HG03469 (cell line): Measurements from ENCODE around the gene ENTR1.

Experiments
- ATAC-seq: cut with Tn5 transposase; IDR thresholded peaks from one replicate; pipeline ENCODE4 v1.9.1; 2021; ENCODE audit warnings: mild to moderate bottlenecking, moderate library complexity, moderate number of reproducible peaks; ENCODE audit not compliant: unreplicated experiment

The ENTR1 gene

DNA sequence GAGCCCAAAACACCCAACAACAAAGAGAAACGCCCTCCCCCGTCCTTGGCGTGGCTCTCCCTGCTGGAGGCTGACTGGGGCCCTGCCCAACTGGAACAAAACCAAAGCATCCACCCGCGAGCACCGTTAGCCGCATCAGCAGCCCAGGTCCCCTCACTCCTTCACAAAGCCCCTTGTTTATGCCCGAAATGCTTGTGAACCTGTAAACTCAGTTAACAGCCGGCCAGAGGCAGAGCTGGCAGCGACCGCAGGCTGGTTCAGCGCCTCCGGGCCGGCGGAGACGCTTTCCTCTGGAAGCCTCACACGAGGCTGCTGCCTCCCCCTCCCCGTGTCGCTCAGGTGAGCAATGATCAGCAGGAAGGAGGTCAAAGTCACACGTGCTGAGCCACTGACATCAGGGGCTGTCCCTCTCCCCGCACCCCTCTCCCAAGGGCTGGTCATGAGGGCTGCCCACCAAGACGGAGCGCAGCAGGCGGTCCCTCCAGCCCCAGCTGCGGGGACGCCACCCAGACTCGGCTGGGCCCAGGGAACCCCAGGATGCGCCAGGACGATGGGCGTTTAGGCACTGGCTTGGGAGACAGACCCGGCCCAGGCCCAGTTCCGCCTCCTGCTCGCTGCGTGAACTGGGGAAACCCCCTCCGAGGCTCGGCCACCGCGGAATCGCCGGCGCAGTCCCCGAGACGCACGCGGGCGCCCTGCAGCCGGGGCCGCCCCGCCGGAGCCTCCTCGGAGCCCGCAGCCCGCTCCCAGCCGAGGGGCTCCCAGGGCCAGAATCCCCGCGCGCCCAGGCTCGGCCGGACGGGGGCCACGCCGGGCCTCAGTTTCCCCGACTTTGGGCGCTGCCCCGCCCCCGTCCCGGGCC lies 11.0 kb downstream of the ENTR1 start:
- no peak for ATAC-seq

DNA sequence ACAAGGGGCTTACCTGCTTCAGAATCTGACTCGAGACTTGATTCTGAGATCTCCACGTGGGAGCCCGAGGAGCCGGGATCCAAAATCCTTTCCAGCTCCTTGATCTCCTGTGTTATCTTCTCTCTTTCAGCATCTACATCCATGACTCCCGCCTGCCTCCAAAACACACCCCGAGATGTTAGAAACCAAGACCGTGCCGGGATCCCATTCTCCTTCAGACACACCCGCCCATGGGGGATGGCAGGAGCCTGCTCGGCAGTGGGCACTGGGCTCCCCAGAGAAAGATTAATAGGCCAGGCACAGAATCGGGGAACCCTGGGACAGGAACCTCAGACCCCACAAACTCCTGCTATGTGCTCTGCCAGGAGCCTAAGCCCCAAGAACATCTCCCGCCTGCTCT lies 12.1 kb downstream of the ENTR1 start:
- no peak for ATAC-seq

DNA sequence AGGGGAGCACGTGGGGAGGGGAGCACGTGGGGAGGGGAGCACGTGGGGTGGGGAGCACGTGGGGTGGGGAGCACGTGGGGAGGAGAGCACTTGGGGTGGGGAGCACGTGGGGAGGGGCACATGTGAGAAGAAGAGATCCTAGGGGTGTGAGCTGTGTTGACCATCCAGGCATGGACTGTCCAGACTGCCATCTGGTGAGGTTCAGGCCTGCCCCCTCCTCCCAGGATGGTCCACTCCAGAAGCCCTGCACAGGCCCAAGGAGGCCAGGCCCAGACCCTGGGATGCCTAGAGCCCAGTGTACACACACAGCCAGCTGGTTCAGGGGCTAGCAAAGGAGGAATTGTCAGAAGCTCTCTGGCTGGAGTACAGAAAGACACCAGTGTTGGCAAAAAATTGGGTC lies 12.8 kb downstream of the ENTR1 start:
- no peak for ATAC-seq

DNA sequence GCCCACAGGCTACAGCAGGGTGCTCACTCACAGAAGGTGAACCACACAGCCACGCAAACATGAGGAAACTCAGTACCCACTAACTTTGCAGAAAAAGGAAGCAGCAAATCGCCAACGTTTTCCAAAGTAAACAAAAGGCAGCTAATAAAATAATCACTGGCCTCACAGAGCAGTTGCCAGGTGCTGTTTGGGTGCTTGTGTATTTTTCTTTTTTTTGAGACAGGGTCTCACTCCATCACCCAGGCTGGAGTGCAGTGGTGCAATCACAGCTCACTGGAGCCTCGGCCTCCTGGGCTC lies 14.2 kb downstream of the ENTR1 start:
- no peak for ATAC-seq

DNA sequence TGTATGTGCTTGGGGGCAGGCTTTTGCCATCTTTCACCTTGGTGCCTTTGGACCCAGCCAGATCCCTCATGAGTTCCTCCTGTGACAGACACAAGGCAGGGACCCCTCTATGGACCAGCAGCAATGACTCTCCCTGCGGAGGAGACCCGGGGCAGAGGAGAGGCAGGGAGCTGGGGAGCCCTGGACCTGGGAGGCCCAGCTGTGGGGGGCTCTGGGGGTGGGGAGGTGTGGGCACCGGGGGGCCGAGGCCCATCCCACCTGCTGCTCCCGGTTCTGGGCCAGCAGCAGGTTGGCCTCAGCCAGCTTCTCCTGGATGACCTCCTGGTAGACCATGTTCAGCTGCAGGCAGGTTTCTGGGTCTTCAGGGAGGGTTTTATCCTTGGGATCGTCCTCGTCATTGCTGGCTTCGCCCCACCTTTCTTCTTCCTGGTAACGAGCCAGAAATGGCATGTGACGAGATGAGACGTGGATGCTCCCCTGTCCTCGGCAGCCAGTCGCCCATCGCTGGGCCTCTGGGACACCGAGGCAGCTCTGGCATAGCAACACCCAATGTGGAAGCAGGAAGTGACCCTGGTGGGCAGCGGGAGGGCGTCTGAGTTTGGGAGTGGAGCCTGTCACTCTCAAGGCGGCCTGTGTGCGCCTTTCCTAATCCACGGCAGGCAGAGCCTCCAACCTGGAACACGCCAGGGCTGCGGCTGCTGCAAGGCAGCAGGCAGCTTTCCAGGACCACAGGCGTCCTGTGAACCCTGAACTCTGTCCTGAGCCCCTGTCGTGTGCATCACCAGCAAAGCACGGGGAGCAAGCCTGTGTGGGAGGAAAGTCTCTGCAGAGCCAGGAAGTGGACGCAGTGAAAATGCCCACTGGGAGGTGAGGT lies 14.8 kb downstream of the ENTR1 start:
- ATAC-seq, result no peak

DNA sequence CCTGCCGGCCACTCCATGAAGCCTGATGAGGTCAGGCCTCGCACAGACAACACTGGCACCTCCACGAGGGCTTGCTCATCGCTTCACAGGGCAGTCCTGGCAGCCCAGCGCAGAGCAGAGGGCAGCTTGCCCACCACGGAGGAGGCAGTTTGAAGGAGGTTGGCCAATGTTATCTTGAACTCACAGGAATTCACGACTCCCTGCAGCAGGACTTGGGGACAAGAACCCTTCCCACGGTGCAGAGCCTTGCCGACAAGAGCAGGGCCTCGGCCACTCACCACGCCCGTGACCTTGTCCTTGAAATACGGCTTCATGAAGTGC lies 15.4 kb downstream of the ENTR1 start:
- ATAC-seq, result no peak

DNA sequence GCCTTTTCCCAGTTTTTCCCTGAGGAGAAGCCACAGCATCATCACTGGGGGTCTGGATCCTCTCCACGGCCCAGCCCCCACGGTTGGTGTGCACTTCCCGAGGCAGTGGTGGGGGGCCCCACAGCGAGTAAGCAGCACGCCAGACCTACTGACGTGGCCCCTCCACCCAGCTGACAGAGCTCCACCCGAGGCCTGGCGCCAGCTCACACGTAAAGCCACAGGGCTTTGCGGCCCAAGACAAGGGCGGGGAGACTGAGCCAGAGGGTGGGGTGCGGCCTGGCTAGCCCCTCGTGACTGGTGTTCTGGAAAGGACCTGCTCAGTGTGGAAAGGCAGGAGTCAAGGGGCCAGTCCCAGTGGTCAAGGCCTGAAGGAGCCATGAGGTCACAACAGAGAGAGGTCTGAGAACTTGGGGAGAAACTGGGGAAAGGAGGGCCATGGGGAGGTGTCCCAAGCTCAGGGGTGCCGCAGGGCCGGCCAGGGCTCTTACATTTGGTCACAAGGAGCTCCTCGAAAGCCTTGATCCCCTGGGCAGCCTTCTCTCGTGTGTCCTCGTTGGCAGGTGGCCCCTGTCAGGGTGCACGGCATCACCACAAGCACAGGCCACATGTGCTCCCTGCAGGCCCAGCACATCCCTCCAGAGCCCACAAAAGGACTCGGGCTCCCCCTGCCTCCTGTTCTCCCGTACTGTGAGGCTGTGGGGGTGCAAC lies 15.9 kb downstream of the ENTR1 start:
- ATAC-seq, result no peak

DNA sequence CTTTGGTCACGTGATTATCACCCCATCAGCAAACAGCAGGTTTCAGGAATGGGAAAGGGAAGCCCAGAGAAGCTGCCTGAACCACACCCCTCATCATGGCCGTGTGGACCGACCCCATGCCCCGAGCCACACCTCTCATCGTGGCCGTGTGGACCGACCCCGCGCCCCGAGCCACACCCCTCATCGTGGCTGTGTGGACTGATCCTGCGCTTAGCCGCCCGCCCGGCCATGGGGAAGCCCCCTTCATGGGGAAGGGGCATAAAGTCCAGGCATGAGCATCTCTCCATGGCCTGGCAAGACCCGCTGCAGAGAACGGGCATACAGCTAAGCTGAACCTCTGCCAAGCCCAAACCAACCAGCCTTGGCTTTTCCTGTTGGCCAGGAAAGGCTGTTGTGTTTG lies 16.9 kb downstream of the ENTR1 start:
- no peak for ATAC-seq

DNA sequence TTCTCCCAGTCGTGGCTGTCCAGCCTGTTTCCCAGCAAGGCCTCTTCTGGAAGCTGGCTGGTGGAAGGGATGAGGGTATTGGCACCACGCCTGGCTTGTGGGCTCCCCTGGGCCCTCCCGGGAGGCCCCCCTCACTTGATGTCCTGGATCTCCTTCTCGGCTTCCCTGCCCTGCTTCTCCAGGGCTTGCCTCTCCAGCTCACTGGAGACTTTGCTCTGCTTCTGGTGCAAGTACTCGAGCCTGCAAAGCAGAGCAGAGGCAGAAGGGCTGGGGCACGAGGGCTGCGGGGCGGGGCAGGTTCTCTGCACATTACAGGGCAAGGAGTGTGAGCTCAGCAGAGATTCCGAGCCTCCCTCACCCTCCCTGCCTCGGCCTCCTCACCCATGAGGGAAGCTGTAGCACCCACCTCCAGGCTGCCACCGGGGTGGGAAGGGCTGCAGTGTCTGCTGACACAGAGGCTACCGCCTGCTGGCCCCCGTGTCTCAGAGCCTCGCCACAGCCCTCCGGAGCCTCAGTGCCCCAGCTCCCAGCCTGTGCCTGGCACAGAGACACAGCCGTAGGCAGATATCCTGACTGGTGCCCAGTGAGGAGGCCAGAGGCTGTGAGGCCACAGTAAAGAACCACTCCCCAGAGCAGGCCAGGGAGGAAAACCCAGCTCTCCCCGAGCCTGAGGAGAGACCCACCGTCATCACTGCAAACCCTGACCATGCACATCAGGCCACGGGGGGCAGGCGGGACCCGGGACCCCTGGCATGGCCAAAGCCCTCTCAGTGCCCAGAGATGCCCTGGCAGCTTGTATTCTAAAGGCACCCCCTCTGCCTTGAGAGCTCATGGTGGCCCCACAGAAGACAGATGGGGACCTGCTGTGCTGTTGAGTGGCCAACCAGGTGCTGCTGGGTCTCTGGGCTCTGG lies 17.6 kb downstream of the ENTR1 start:
- no peak for ATAC-seq

DNA sequence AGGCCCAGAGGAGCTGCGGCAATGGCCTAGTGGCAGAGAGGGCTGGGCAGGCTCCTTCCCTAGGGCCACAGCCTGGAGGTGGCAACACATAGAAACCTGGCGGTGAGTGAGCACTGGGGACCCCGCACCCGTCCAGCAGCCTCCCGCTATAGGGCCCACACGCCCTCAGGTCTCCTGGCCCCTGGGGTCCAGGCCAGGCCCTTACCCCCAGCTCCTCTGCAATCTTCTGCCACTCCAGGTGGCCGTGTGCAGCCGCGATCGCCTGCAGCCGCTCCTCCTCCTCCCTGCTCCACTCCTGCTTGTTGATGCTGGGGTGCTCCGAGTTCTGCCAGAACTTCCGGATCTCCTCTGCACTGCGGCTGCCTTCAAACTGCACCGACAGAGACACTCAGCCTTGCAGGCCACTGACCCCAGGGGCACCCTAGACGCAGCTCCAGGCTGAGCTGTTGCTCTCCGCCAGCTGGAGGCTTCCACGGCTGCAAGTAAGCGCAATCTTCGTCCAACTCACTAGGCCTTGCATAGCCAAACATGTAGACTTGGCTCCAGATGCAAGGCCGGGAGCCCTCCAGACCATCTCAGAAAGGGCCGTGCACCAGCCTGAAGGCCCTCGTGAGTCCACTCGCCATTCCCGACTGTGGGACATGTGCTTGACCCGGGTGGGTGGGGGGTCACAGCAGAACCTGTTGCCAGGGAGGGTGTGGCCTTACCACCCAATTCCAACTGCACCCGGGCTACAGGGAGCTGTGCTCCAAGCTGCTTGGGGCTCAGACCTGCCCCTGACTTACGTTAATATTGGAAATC lies 18.5 kb downstream of the ENTR1 start:
- ATAC-seq, result no peak

DNA sequence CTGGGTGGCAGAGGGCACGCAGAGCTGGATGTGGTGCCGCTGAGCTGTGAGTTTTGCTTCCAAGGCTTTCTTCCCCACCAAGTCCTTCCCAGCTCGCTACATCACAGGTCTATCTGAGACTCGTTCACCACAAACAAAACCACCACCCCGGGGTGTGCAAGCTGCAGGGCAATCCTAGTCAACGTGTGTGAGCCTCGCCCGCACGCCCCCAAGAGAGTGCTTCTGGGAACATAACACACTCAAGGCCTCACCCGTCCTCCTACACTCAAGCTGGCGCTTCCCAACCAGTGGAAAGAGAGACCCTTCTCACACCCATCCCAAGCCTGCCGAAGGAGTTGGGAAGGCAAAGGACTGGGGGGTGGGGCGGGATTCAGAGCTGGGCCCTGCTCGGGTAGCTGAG lies 21.0 kb downstream of the ENTR1 start:
- ATAC-seq, result no peak

DNA sequence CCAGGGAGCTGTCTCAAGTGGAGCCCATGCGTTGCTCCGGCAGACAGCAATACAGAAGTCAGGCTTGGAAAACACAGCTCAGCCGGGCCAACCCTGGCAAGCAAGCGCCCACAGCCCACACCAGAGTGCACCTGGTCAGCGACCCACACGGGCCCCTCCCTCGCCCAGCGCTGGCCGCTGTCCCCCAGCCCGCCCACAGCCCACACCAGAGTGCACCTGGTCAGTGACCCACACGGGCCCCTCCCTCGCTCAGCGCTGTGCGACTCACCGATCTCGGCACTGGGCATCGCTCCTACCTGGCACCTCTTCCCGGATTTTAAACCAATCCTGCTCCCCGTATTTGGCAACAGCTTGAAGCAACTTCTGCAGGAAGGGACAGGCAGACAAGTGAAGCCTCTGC lies 23.2 kb downstream of the ENTR1 start:
- no peak for ATAC-seq

DNA sequence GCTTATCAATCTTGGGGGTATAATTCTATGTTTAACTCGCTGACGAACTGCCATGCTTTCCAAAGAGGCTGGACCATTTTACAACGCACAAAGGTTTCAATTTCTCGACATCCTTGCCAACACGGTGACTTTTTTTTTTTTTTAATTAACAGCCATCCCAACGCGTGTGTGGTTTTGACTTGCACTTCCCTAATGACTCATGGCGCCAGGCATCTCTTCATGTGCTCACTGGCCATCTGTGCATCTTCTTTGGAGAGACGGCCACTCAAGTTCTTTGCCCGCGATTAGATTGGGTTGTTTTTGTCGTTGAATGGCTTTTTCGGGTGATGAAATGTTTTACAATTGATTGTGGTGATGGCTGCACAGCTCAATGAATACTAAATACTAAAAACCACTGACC lies 24.4 kb downstream of the ENTR1 start:
- ATAC-seq, result no peak

DNA sequence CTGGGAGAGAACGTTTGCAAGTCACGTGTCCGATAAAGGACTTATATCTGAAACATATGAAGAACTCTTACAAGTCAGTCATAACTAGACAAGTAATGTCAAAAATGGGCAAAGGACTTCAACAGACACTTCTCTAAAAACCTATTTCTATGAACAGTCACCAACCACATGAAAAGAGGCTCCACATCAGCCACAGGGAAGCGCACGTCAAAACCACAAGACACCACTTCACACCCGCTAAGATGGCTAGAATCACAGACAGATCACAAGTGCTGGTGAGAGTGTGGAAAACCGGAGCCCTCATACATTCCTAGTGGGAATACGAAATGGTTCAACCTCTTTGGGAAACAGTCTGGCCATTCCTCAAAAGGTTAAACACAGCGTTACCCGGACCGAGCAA lies 25.4 kb downstream of the ENTR1 start:
- no peak for ATAC-seq

DNA sequence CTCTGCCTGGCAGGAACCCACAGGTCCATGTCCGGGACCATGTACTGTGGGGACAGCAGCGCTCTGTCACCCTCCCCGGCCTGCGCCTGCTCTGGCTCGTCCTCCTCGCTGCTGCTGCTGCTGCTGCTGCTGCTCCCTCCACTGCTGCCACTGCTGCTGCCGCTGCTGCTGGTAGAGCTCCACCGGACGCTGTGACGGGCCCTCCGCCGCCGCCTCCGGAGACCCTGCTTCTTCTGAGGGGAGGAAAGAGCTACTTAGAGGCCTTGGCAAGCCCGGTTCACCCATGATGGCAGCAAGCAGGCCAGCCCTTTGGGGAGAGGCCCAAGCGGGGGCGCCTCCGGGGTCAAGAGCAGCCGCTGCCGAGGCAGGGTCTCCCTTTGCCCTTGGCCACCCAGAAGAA lies 27.0 kb downstream of the ENTR1 start:
- ATAC-seq, result no peak

DNA sequence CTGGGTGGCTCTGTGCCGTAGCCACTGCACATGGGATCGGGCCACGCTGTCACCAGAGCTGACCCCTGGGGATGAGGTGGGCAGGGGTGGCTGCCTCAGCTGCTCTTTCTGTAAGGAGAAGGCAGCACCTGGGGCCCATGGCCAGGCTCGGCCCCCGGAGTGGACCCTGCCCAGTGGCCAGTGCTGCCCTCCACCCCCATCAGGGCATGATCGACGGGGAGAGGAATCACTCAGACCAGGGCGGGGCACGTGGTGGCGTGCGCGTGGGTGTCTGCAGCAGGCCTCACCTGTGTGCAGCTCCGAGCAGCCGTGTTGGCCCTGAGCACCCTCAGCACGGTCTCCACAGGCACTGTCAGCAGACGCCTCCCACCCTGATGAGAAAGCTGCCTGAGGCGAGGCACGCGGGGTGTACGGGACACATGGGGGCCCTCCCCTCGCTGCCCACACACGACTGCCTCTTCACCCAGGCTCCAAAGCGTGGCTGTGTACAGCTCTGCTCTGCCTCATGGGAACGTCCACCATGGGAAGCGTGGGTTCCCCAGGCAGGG lies 28.4 kb downstream of the ENTR1 start:
- ATAC-seq, result no peak

DNA sequence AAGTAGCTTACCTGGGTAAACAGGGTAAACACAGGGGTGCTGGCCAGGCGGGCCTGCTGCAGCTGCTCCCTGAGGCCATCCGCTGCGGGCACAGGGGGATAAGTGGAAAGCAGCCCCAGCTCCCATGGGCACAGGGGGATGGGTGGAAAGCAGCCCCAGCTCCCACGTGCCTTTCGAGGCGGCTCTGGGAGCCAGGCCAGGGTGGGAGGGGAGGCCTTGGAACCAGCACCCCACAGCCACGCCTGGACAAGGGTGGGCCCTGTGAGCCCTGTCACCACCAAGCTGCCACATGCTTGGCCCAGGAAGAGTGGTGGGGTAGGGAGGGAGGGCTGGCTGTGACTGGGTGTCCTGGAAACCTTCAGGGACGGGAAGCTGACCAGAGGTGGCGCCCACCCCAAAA lies 29.1 kb downstream of the ENTR1 start:
- no peak for ATAC-seq

DNA sequence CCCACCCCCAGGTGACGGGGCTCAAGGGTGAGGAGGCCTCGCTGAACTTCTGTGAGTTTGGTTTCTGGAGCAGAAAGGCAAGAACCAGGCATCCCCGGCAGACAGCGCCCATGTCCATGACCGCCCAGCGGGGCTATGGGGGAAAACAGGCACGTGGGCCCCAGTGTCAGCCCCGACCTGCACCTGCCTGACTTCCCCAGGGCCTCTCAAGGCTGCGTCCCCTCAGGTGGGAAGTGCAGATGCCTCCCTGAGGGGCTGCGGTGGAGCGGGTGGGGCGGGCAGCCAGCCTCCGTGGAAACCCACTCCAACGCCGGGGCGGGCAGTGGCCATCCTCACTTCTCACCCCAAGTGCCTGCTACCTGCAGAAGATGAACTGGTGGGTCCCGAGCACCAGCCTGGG lies 30.0 kb downstream of the ENTR1 start:
- no peak for ATAC-seq

DNA sequence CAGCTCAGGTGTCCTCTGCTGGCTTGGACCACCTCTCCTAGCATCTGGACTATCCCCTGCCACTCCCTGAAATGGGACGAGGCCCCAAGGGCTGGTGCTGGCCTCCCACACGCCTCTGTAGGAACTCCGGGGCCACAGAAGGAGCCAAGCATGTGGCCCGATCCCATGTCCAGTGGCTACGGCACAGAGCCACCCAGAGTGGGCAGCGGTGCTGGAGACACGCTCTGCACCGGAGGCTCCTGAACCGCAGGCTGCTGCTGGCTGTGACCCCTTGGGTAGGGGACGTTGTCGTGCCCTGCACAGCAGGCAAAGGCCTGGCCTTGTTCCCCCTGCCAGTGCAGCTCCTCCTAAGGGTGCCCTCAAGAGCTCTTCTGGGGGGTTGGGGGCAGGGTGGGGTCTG lies 30.5 kb downstream of the ENTR1 start:
- no peak for ATAC-seq

DNA sequence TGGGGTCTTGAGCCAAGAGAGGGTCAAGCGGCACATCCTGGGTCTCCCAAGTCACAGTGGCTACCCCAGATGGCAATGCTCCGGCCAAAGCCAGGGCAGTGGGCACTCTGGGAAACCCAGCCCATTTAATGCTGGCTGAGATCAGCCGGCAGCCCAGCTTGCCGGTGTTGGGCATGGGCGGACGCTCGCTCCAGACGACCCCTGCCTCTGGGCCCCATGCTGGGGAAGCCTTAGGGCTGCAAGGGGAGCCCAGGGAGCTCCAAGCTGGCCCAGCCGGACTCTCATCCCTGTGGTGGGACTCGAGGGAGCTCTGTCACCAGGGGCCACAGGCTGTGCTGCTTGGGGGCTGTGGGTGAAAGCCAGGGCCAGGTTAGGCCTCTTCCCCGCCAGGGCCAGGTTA lies 31.0 kb downstream of the ENTR1 start:
- ATAC-seq, result no peak
